HCT116 (cell line): ENCODE measurements around the gene PPHLN1. TPM values are rescaled to one million over a fixed set of nuclear protein-coding genes. Genes with fewer than 3 reads are reported as not detected.

ENCODE experiments used
- ATAC-seq: fragments of 200-7000 bp; cut with Tn5 transposase; 2 replicates; pipeline ENCODE4 v1.9.1; 2020; ENCODE audit warnings: mild to moderate bottlenecking, moderate library complexity
- BruUV-seq: library from RNA; stranded (reverse); fragments of 400-500 nt; replicated peaks from 2 replicates; lab custom pipeline; 2021; lab: Mats Ljungman, UMichigan
- CTCF ChIA-PET: fragments of 300-600 bp; sonication (Branson Sonifier 250); formaldehyde crosslinking; loops from one replicate; lab custom pipeline; 2021; ENCODE audit warnings: antibody characterized with exemption; lab: Charles Lee
- POLR2A ChIA-PET: fragments of 300-600, 350-600 bp; sonication (Branson Sonifier 250); formaldehyde crosslinking; loops from one replicate; lab custom pipeline; 2021; ENCODE audit warnings: antibody characterized with exemption; lab: Charles Lee
- RAD21 ChIA-PET, 2 experiments: fragments of 300-600 bp; sonication (Branson Sonifier 250); formaldehyde crosslinking; loops; one replicate each; lab custom pipeline; 2023; ENCODE audit warnings: low total read pairs in 2 of 2; ENCODE audit not compliant: uncharacterized antibody in 2 of 2, unreplicated experiment in 2 of 2, low non-redundant PET in 1 of 2; lab: Charles Lee
- DNase-seq: peaks from one replicate; pipeline ENCODE4 v3.0.0-alpha.2; 2010; ENCODE audit warnings: low read depth, low spot score
- H2AFZ ChIP-seq: fragments of 200-600 bp; shearing (Covaris generic), sonication (generic); 2 replicates; pipeline ENCODE4 v1.6.1; 2017; ENCODE audit warnings: low read depth, mixed run types, mixed read lengths, antibody characterized with exemption, low read length; ENCODE audit not compliant: poor library complexity, severe bottlenecking
- H3K27ac ChIP-seq: 2 replicates; pipeline ENCODE4 v1.5.1; 2012; ENCODE audit warnings: low read depth, low read length
- H3K27me3 ChIP-seq: fragments of 200-600 bp; sonication (generic); 2 replicates; pipeline ENCODE4 v1.6.1; 2016; ENCODE audit warnings: mixed run types, low read length, mixed read lengths; ENCODE audit not compliant: insufficient read depth
- H3K36me3 ChIP-seq, 2 experiments: fragments of 200-500 bp in 1 of 2; fragments of 200-600 bp in 1 of 2; sonication (Bioruptor generic) in 1 of 2; sonication (generic) in 1 of 2; 2 replicates each; pipeline versions ENCODE4 v1.5.1 to v1.6.1; 2014 to 2016; ENCODE audit warnings: low read length in 2 of 2, inconsistent platforms in 1 of 2, mixed read lengths in 1 of 2, mixed run types in 1 of 2; ENCODE audit not compliant: insufficient read depth in 2 of 2, control insufficient read depth in 1 of 2
- H3K4me1 ChIP-seq, 2 experiments: fragments of 200-600 bp in 1 of 2; sonication (generic) in 1 of 2; 2 replicates each; pipeline versions ENCODE4 v1.5.1 to v1.6.1; 2012 to 2017; ENCODE audit warnings: low read length in 2 of 2, inconsistent platforms in 1 of 2, mild to moderate bottlenecking in 1 of 2, mixed read lengths in 1 of 2, mixed run types in 1 of 2, moderate library complexity in 1 of 2; ENCODE audit not compliant: insufficient read depth in 2 of 2, control insufficient read depth in 1 of 2
- H3K4me2 ChIP-seq: fragments of 200-600 bp; sonication (generic); 2 replicates; pipeline ENCODE4 v1.6.1; 2017; ENCODE audit warnings: mixed run types, low read length, mixed read lengths
- H3K4me3 ChIP-seq, 2 experiments: fragments of 200-600 bp in 1 of 2; sonication (generic) in 1 of 2; replicated peaks in 1 of 2; 2 replicates each; pipeline ENCODE4 v1.5.1; 2011 to 2016; ENCODE audit warnings: low read length in 2 of 2, control low read depth in 1 of 2, low read depth in 1 of 2, mild to moderate bottlenecking in 1 of 2, mixed read lengths in 1 of 2, mixed run types in 1 of 2
- H3K79me2 ChIP-seq: fragments of 200-600 bp; sonication (generic); 2 replicates; pipeline ENCODE4 v1.6.1; 2017; ENCODE audit warnings: mild to moderate bottlenecking, mixed run types, low read length, moderate library complexity, mixed read lengths; ENCODE audit not compliant: insufficient read depth
- H3K9ac ChIP-seq: fragments of 200-600 bp; sonication (generic); 2 replicates; pipeline ENCODE4 v1.6.1; 2016; ENCODE audit warnings: low read length, mixed read lengths
- H3K9me2 ChIP-seq: fragments of 200-600 bp; sonication (generic), shearing (Covaris generic); 2 replicates; pipeline ENCODE4 v1.6.1; 2017; ENCODE audit warnings: mixed run types, mild to moderate bottlenecking, moderate library complexity; ENCODE audit not compliant: insufficient read depth
- H3K9me3 ChIP-seq, 2 experiments: fragments of 200-500 bp in 1 of 2; fragments of 200-600 bp in 1 of 2; sonication (Bioruptor generic) in 1 of 2; sonication (generic) in 1 of 2; 2 replicates each; pipeline ENCODE4 v1.6.1; 2014 to 2017; ENCODE audit warnings: low read length in 2 of 2, mixed read lengths in 2 of 2, inconsistent platforms in 1 of 2, low read depth in 1 of 2, mild to moderate bottlenecking in 1 of 2, mixed run types in 1 of 2, moderate library complexity in 1 of 2; ENCODE audit not compliant: control insufficient read depth in 1 of 2, insufficient read depth in 1 of 2
- H4K20me1 ChIP-seq: fragments of 200-600 bp; sonication (generic), shearing (Covaris generic); 2 replicates; pipeline ENCODE4 v1.6.1; 2017; ENCODE audit warnings: mixed run types, mild to moderate bottlenecking, moderate library complexity; ENCODE audit not compliant: insufficient read depth
- CBX3 ChIP-seq: IDR thresholded peaks from 2 replicates; pipeline ENCODE4 v1.6.1; 2012; ENCODE audit warnings: low read depth
- CEBPB ChIP-seq: IDR thresholded peaks from 2 replicates; pipeline ENCODE4 v1.6.1; 2012; ENCODE audit warnings: low read depth
- EGR1 ChIP-seq: IDR thresholded peaks from 2 replicates; pipeline ENCODE4 v1.6.1; 2012; ENCODE audit warnings: low read depth
- ELF1 ChIP-seq: IDR thresholded peaks from 2 replicates; pipeline ENCODE4 v1.6.1; 2012; ENCODE audit warnings: low read depth, borderline replicate concordance
- EZH2 ChIP-seq: fragments of 200-600 bp; sonication (generic); IDR thresholded peaks from 2 replicates; pipeline ENCODE4 v1.6.1; 2017; ENCODE audit warnings: antibody characterized with exemption, mixed run types
- FOSL1 ChIP-seq: IDR thresholded peaks from 2 replicates; pipeline ENCODE4 v1.6.1; 2012; ENCODE audit warnings: low read depth
- JUND ChIP-seq: IDR thresholded peaks from 2 replicates; pipeline ENCODE4 v1.6.1; 2012
- POLR2A ChIP-seq: IDR thresholded peaks from 2 replicates; pipeline ENCODE4 v1.7.0; 2011; ENCODE audit warnings: borderline replicate concordance; ENCODE audit not compliant: insufficient read depth, insufficient read length; ENCODE audit errors: extremely low read depth
- POLR2AphosphoS5 ChIP-seq: IDR thresholded peaks from 2 replicates; pipeline ENCODE4 v1.6.1; 2011; ENCODE audit warnings: mild to moderate bottlenecking, low read depth, low read length, moderate library complexity
- RAD21 ChIP-seq: IDR thresholded peaks from 2 replicates; pipeline ENCODE4 v1.6.1; 2012; ENCODE audit warnings: low read depth, mild to moderate bottlenecking
- SRF ChIP-seq: IDR thresholded peaks from 2 replicates; pipeline ENCODE4 v1.6.1; 2012; ENCODE audit warnings: low read depth
- TCF7L2 ChIP-seq: IDR thresholded peaks from 2 replicates; pipeline ENCODE4 v1.7.0; 2011; ENCODE audit warnings: borderline replicate concordance, inconsistent platforms; ENCODE audit not compliant: insufficient read depth, insufficient read length; ENCODE audit errors: extremely low read depth
- ZFX ChIP-seq: fragments of 450-650 bp; IDR thresholded peaks from 2 replicates; pipeline ENCODE4 v1.6.1; 2017
- ZNF274 ChIP-seq: fragments of 200-500 bp; sonication (Bioruptor generic); IDR thresholded peaks from 2 replicates; pipeline ENCODE4 v1.6.1; 2014; ENCODE audit warnings: mild to moderate bottlenecking, low read depth, low read length, inconsistent platforms
- intact Hi-C: fragments of 100-400 bp; cut with micrococcal nuclease; formaldehyde crosslinking; loops from 2 replicates; pipeline ENCODE4 v1.10.0; 2022
- total RNA-seq: library from RNA; stranded (reverse); gene quantifications from one replicate; pipeline ENCODE4 v1.2.1, GENCODE V29; 2021; ENCODE audit not compliant: unreplicated experiment
- TF ChIP-seq, protein P1 (sequence below): IDR thresholded peaks from 2 replicates; pipeline ENCODE4 v1.6.1; 2012
- TF ChIP-seq, protein P2 (sequence below): IDR thresholded peaks from 2 replicates; pipeline ENCODE4 v1.6.1; 2012
- TF ChIP-seq, protein P3 (sequence below): IDR thresholded peaks from 2 replicates; pipeline ENCODE4 v1.6.1; 2011; ENCODE audit warnings: mild to moderate bottlenecking, low read length, moderate library complexity; ENCODE audit not compliant: insufficient replicate concordance; ENCODE audit errors: extremely low read depth
- TF ChIP-seq, protein P4 (sequence below): IDR thresholded peaks from 2 replicates; pipeline ENCODE4 v1.6.1; 2012; ENCODE audit warnings: low read depth
- TF ChIP-seq, protein P5 (sequence below), 3 experiments: fragments of 200-600 bp in 1 of 3; sonication (generic) in 1 of 3; IDR thresholded peaks in 2 of 3; conservative IDR thresholded peaks in 1 of 3; 2 replicates each; pipeline ENCODE4 v1.5.1; 2012 to 2017; ENCODE audit warnings: low read depth in 2 of 3, low read length in 2 of 3, antibody characterized with exemption in 1 of 3, borderline replicate concordance in 1 of 3, control low read depth in 1 of 3, mild to moderate bottlenecking in 1 of 3, mixed read lengths in 1 of 3, mixed run types in 1 of 3, moderate library complexity in 1 of 3; ENCODE audit not compliant: insufficient read depth in 1 of 3

PPHLN1 gene
- total RNA-seq, 1 experiment from 2014 or later, result 57.4 TPM

DNA sequence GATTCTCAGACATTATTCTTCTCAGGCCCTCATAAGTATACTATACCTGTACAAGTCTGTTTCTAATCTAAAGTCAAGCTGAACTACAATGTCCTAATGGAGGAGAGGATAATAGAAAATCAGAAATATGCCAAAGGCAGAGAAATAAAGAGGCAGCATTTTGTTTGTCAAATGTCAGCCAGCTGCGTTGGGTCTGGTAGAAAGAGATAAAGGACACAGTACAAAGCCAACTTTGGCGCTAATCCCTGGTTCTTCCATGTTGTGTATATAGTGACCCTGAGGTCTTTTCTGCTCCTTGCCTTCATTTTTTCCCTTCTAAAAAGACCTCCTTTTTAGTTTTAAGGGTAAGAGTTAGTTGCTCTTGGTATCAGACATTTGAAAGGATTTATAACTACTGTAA, 160.4 kb downstream of the PPHLN1 start:
- H3K36me3 ChIP-seq, result no peaks in the 10 kb centered on the region
- no peak overlapping the region for H3K4me2 ChIP-seq
- H3K4me3 ChIP-seq, result no peak overlapping the region
- ChIA-PET RAD21 (no interaction called here), CTCF (no interaction called here)
- intact Hi-C loops, result loop anchor here (10.0 kb wide), 1 partner anchor 478 kb away; no protein-coding TSS in a partner anchor
- H3K4me1 ChIP-seq, result peaks cover 11% of the 10 kb centered on the region in 2 experiments; a peak in 2 of 4 replicates
- no peaks in the 10 kb centered on the region for H3K9me2 ChIP-seq
- no TSS peak for BruUV-seq
- H4K20me1 ChIP-seq, result no peaks in the 10 kb centered on the region
- no peak overlapping the region for H3K27ac ChIP-seq
- H3K79me2 ChIP-seq, result no peaks in the 10 kb centered on the region
- H3K27me3 ChIP-seq, result no peaks in the 10 kb centered on the region
- H3K9me3 ChIP-seq, result no peaks in the 10 kb centered on the region
- no peak overlapping the region for H2AFZ ChIP-seq
- TF ChIP-seq POLR2A, result no peak
- no peak for TF ChIP-seq ELF1
- TF ChIP-seq POLR2AphosphoS5, result no peak
- no peak for TF ChIP-seq ZFX
- no peak for TF ChIP-seq JUND
- no peak for TF ChIP-seq SRF
- no peak for TF ChIP-seq CEBPB
- no peak for TF ChIP-seq TCF7L2
- TF ChIP-seq RAD21, result no peak
- TF ChIP-seq CBX3, result no peak
- TF ChIP-seq, protein P1, sequence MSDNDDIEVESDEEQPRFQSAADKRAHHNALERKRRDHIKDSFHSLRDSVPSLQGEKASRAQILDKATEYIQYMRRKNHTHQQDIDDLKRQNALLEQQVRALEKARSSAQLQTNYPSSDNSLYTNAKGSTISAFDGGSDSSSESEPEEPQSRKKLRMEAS, result no peak
- TF ChIP-seq, protein P2, sequence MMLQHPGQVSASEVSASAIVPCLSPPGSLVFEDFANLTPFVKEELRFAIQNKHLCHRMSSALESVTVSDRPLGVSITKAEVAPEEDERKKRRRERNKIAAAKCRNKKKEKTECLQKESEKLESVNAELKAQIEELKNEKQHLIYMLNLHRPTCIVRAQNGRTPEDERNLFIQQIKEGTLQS, result no peak
- TF ChIP-seq, protein P3, sequence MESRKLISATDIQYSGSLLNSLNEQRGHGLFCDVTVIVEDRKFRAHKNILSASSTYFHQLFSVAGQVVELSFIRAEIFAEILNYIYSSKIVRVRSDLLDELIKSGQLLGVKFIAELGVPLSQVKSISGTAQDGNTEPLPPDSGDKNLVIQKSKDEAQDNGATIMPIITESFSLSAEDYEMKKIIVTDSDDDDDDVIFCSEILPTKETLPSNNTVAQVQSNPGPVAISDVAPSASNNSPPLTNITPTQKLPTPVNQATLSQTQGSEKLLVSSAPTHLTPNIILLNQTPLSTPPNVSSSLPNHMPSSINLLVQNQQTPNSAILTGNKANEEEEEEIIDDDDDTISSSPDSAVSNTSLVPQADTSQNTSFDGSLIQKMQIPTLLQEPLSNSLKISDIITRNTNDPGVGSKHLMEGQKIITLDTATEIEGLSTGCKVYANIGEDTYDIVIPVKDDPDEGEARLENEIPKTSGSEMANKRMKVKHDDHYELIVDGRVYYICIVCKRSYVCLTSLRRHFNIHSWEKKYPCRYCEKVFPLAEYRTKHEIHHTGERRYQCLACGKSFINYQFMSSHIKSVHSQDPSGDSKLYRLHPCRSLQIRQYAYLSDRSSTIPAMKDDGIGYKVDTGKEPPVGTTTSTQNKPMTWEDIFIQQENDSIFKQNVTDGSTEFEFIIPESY, result no peak
- no peak for TF ChIP-seq FOSL1
- TF ChIP-seq, protein P4, sequence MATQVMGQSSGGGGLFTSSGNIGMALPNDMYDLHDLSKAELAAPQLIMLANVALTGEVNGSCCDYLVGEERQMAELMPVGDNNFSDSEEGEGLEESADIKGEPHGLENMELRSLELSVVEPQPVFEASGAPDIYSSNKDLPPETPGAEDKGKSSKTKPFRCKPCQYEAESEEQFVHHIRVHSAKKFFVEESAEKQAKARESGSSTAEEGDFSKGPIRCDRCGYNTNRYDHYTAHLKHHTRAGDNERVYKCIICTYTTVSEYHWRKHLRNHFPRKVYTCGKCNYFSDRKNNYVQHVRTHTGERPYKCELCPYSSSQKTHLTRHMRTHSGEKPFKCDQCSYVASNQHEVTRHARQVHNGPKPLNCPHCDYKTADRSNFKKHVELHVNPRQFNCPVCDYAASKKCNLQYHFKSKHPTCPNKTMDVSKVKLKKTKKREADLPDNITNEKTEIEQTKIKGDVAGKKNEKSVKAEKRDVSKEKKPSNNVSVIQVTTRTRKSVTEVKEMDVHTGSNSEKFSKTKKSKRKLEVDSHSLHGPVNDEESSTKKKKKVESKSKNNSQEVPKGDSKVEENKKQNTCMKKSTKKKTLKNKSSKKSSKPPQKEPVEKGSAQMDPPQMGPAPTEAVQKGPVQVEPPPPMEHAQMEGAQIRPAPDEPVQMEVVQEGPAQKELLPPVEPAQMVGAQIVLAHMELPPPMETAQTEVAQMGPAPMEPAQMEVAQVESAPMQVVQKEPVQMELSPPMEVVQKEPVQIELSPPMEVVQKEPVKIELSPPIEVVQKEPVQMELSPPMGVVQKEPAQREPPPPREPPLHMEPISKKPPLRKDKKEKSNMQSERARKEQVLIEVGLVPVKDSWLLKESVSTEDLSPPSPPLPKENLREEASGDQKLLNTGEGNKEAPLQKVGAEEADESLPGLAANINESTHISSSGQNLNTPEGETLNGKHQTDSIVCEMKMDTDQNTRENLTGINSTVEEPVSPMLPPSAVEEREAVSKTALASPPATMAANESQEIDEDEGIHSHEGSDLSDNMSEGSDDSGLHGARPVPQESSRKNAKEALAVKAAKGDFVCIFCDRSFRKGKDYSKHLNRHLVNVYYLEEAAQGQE, result no peak
- no peak for TF ChIP-seq ZNF274
- TF ChIP-seq, protein P5, sequence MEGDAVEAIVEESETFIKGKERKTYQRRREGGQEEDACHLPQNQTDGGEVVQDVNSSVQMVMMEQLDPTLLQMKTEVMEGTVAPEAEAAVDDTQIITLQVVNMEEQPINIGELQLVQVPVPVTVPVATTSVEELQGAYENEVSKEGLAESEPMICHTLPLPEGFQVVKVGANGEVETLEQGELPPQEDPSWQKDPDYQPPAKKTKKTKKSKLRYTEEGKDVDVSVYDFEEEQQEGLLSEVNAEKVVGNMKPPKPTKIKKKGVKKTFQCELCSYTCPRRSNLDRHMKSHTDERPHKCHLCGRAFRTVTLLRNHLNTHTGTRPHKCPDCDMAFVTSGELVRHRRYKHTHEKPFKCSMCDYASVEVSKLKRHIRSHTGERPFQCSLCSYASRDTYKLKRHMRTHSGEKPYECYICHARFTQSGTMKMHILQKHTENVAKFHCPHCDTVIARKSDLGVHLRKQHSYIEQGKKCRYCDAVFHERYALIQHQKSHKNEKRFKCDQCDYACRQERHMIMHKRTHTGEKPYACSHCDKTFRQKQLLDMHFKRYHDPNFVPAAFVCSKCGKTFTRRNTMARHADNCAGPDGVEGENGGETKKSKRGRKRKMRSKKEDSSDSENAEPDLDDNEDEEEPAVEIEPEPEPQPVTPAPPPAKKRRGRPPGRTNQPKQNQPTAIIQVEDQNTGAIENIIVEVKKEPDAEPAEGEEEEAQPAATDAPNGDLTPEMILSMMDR (IDR thresholded peaks at IDR 0.05 in 2 of 3, conservative IDR thresholded peaks at IDR 0.05 in 1 of 3; ENCODE audit: borderline replicate concordance in 1 of 3, insufficient read depth in 1 of 3, low read depth in 2 of 3, low read length in 2 of 3), result no peak
- no peak for TF ChIP-seq EGR1
- no peak for TF ChIP-seq EZH2
- TF ChIP-seq, all 23 proteins: peak for 0
- H3K9ac ChIP-seq, result no peak overlapping the region
- no peak for DNase-seq
- POLR2A ChIA-PET, result no interaction called here
- no peak for ATAC-seq
